ENCODE measurements around the gene CCL19.
"Not testable (repeated sequence)": the region's sequence is repeated elsewhere in the genome, so short reads cannot be mapped to it uniquely, and the experiment has no call there.

The CCL19 gene

GRCh38 chr9:34690983-34691935 is at the start of gene CCL19:
Gene CCL19 (minus strand): TSS chr9:34691276. CDS start chr9:34691139, 137 bp downstream.
- DNase-seq (ENCODE audit: low read depth): no peak

- not testable (repeated sequence) for DNase-seq (ENCODE audit: low read depth)
Observed at GRCh38 chr9:34740176-34740575, 49.1 kb upstream of the CCL19 start.

- no peak for DNase-seq (ENCODE audit: low read depth)
Observed at GRCh38 chr9:34737677-34738260, 46.7 kb upstream of the CCL19 start.

- no peak for DNase-seq (ENCODE audit: low read depth)
Observed at GRCh38 chr9:34734720-34735119, 43.6 kb upstream of the CCL19 start.

- DNase-seq (ENCODE audit: low read depth): no peak
Observed at GRCh38 chr9:34732886-34733285, 41.8 kb upstream of the CCL19 start.

GRCh38 chr9:34732478-34732877 is 41.4 kb upstream of the CCL19 start:
- DNase-seq (ENCODE audit: low read depth): no peak

- no peak for DNase-seq (ENCODE audit: low read depth)
Observed at GRCh38 chr9:34723141-34723540, 32.1 kb upstream of the CCL19 start.

- DNase-seq (ENCODE audit: low read depth): not testable (repeated sequence)
Observed at GRCh38 chr9:34719769-34720025, 28.6 kb upstream of the CCL19 start.

- no peak for DNase-seq (ENCODE audit: low read depth)
Observed at GRCh38 chr9:34719021-34719768, 28.1 kb upstream of the CCL19 start.

GRCh38 chr9:34717996-34718614 is 27.0 kb upstream of the CCL19 start:
- no peak for DNase-seq (ENCODE audit: low read depth)

- no peak for DNase-seq (ENCODE audit: low read depth)
Observed at GRCh38 chr9:34716711-34717110, 25.6 kb upstream of the CCL19 start.

- no peak for DNase-seq (ENCODE audit: low read depth)
Observed at GRCh38 chr9:34715639-34716215, 24.7 kb upstream of the CCL19 start.

GRCh38 chr9:34714007-34714406 is 22.9 kb upstream of the CCL19 start:
- no peak for DNase-seq (ENCODE audit: low read depth)

GRCh38 chr9:34712140-34712539 is 21.1 kb upstream of the CCL19 start:
- DNase-seq (ENCODE audit: low read depth): no peak

GRCh38 chr9:34710023-34710422 is 18.9 kb upstream of the CCL19 start, which contains the start of gene CCL21:
Gene CCL21 (minus strand): TSS chr9:34710136. CDS start chr9:34710066, 70 bp downstream.
- DNase-seq (ENCODE audit: low read depth): no peak

- DNase-seq (ENCODE audit: low read depth): no peak
Observed at GRCh38 chr9:34709196-34709978, 18.3 kb upstream of the CCL19 start.

GRCh38 chr9:34707130-34707529 is 16.1 kb upstream of the CCL19 start:
- no peak for DNase-seq (ENCODE audit: low read depth)

GRCh38 chr9:34701769-34702736 is 11.0 kb upstream of the CCL19 start:
- DNase-seq (ENCODE audit: low read depth): peak; percentile 65

GRCh38 chr9:34701023-34701768 is 10.1 kb upstream of the CCL19 start:
- peak; percentile 26 for DNase-seq (ENCODE audit: low read depth)

All from stromal cell of bone marrow (primary cell).